Thyroid gland (tissue), 4 donors: Measurements from ENCODE around the gene ZMPSTE24.

Experiments
- CTCF ChIP-seq, 6 experiments: fragments of 200-600 bp in 3 of 6; fragments of 450-650 bp in 3 of 6; sonication (generic) in 3 of 6; IDR thresholded peaks; one replicate each; pipeline ENCODE4 v1.5.1; 2016 to 2019; ENCODE audit warnings: antibody characterized with exemption in 6 of 6, mild to moderate bottlenecking in 2 of 6, inconsistent platforms in 1 of 6, moderate library complexity in 1 of 6
- POLR2A ChIP-seq, 2 donors: fragments of 450-650 bp; IDR thresholded peaks; one replicate each; pipeline ENCODE4 v1.6.1; 2017; ENCODE audit warnings: antibody characterized with exemption in 2 of 2, mild to moderate bottlenecking in 2 of 2, moderate library complexity in 1 of 2

GRCh38 chr1:40268211-40268610, 10.2 kb downstream of the ZMPSTE24 start:
- TF ChIP-seq CTCF (IDR thresholded peaks at IDR 0.05) (no peak), POLR2A (IDR thresholded peaks at IDR 0.05) (no peak)
